PFSK-1 (cell line): ENCODE data around the gene CCL25.

ENCODE experiments used
- POLR2AphosphoS5 ChIP-seq: IDR thresholded peaks from 2 replicates; pipeline ENCODE4 v1.6.1; 2012; ENCODE audit warnings: low read depth, mild to moderate bottlenecking, control low read depth, low read length, moderate library complexity
- REST ChIP-seq, 2 experiments: IDR thresholded peaks; 2 replicates each; pipeline versions ENCODE4 v1.6.1 to v1.8.0; 2011 to 2012; ENCODE audit warnings: low read depth in 2 of 2, low read length in 2 of 2, control low read depth in 1 of 2, inconsistent platforms in 1 of 2, mild to moderate bottlenecking in 1 of 2, moderate library complexity in 1 of 2; ENCODE audit not compliant: insufficient read depth in 1 of 2
- TAF1 ChIP-seq: IDR thresholded peaks from 2 replicates; pipeline ENCODE4 v1.6.1; 2012; ENCODE audit warnings: low read length, control low read depth, borderline replicate concordance; ENCODE audit not compliant: insufficient read depth

- TF ChIP-seq POLR2AphosphoS5: no peak
- no peak for TF ChIP-seq TAF1
- no peak for TF ChIP-seq REST (IDR thresholded peaks at IDR 0.05; ENCODE audit: insufficient read depth in 1 of 2, low read depth in 2 of 2, low read length in 2 of 2)
Measured at GRCh38 chr19:8089664-8090601, 37.4 kb downstream of the CCL25 start.
